ENCODE data around the gene KASH5. TPM values are rescaled to one million over a fixed set of nuclear protein-coding genes. Genes with fewer than 3 reads are reported as not detected.

The KASH5 gene
- total and polyA plus RNA-seq, 4 donors, result not detected

DNA sequence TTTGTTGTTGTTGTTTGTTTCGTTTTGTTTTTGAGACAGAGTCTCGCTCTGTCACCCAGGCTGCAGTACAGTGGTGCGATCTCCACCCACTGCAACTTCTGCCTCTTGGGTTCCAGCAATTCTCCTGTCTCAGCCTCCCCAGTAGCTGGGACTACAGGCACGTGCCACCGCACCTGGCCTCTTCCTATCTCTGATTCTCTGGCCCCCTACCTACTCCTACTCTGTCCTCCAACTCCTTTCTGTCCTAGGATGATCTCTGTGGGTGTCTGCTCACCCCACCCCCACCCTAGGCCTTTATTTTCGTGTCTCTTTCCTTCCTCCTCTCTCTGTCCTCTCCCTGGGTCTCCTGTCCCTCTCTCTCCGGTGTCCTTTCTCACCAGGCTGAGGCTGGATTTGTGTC is 62.4 kb downstream of the KASH5 start (continued):
- TF ChIP-seq EGR1 (IDR thresholded peaks at IDR 0.05; ENCODE audit: low read depth in 2 of 2) (no peak), JUND (IDR thresholded peaks at IDR 0.05) (no peak), GABPA (IDR thresholded peaks at IDR 0.05 in 1 of 2, conservative IDR thresholded peaks at IDR 0.05 in 1 of 2) (no peak), NR2F2 (IDR thresholded peaks at IDR 0.05) (no peak), RXRA (IDR thresholded peaks at IDR 0.05) (no peak), FOXA2 (IDR thresholded peaks at IDR 0.05) (no peak), FOXA1 (IDR thresholded peaks at IDR 0.05) (no peak), MAX (IDR thresholded peaks at IDR 0.05) (no peak)

DNA sequence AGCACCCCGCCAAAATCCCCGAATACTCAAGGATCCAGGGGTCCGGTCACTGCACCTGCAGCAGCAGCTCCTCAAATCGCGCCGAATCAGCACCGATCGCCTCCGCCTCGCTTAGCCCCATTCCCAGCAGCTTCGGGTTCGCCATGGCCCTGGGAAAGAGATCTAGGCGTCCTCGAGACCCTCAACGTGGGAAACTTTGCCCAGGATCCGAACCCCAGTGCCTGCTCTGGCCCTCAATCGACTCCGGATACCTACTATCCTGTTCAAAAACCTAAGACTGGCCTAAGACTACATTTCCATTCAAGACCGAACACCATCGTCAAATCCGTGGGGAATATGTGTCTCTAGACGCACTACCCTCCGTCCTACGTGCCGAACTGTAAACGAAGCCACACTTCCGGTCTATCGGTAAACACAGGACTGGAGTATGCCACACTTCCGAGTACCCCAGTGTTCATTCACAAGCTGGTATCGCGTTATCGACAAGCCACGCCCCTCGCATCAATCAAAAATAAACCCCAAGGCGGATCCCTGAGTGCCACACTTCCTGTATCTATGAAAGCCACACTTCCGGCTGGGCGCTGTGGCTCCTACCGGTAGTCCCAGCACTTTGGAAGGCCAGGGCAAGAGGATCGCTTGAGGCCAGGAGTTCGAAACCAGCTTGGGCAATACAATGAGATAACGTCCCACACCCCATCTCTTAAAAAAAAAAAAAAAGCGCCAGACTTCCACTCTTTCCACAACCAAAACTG is 63.6 kb downstream of the KASH5 start, which contains the start of gene PIH1D1:
TSS of gene PIH1D1 (minus strand) at position 385 of the 752 bp plus-strand sequence. CDS start at position 145, 240 bp downstream.
- under 1% methylated on average over 42 of the region's 42 CpGs for WGBS
- Histone ChIP-seq H3K4me1 (ENCODE audit: control insufficient read depth in 4 of 4, insufficient read depth in 4 of 4, low read length in 3 of 4) (peaks cover 0 to 22% (median 10%) of the 10 kb centered on the region in 4 donors), H3K27me3 (ENCODE audit: control insufficient read depth in 4 of 4, insufficient read depth in 4 of 4, low read length in 3 of 4) (no peaks in the 10 kb centered on the region), H3K36me3 (ENCODE audit: control insufficient read depth in 4 of 4, insufficient read depth in 3 of 4, low read depth in 1 of 4, low read length in 3 of 4) (peaks cover 0 to 10% (median 4%) of the 10 kb centered on the region in 4 donors), H3K27ac (ENCODE audit: low read depth in 1 of 2, low read length in 2 of 2) (peak within 1 kb of the TSS; percentile 90 to 95), H3K9ac (ENCODE audit: low read depth in 1 of 2, low read length in 2 of 2) (peak within 1 kb of the TSS; percentile 74 to 79), H3K9me3 (ENCODE audit: control insufficient read depth in 4 of 4, low read length in 3 of 4) (no peaks in the 10 kb centered on the region), H3K4me3 (ENCODE audit: low read depth in 1 of 3, low read length in 3 of 3) (peak within 1 kb of the TSS; percentile 77 to 96 (median 88))
- peak; percentile 95 for DNase-seq (ENCODE audit: low spot score)
- peak; percentile 99 for TF ChIP-seq ZBTB33 (IDR thresholded peaks at IDR 0.05)
- peak; percentile 74 for TF ChIP-seq TAF1 (conservative IDR thresholded peaks at IDR 0.05)
- peak; percentile 94 for TF ChIP-seq FOXA2 (IDR thresholded peaks at IDR 0.05)
- peak; percentile 84 for TF ChIP-seq FOXA1 (IDR thresholded peaks at IDR 0.05)
- TF ChIP-seq HNF4G (IDR thresholded peaks at IDR 0.05), result no peak
- TF ChIP-seq ATF3 (IDR thresholded peaks at IDR 0.05), result no peak
- TF ChIP-seq RAD21 (IDR thresholded peaks at IDR 0.05), result no peak
- peak; percentile 44 for TF ChIP-seq NR2F2 (IDR thresholded peaks at IDR 0.05)
- TF ChIP-seq SP1 (IDR thresholded peaks at IDR 0.05), result peak; percentile 78
- TF ChIP-seq YY1 (IDR thresholded peaks at IDR 0.05), result peak; percentile 65
- TF ChIP-seq RXRA (IDR thresholded peaks at IDR 0.05), result peak; percentile 26 to 39
- TF ChIP-seq, protein P1, sequence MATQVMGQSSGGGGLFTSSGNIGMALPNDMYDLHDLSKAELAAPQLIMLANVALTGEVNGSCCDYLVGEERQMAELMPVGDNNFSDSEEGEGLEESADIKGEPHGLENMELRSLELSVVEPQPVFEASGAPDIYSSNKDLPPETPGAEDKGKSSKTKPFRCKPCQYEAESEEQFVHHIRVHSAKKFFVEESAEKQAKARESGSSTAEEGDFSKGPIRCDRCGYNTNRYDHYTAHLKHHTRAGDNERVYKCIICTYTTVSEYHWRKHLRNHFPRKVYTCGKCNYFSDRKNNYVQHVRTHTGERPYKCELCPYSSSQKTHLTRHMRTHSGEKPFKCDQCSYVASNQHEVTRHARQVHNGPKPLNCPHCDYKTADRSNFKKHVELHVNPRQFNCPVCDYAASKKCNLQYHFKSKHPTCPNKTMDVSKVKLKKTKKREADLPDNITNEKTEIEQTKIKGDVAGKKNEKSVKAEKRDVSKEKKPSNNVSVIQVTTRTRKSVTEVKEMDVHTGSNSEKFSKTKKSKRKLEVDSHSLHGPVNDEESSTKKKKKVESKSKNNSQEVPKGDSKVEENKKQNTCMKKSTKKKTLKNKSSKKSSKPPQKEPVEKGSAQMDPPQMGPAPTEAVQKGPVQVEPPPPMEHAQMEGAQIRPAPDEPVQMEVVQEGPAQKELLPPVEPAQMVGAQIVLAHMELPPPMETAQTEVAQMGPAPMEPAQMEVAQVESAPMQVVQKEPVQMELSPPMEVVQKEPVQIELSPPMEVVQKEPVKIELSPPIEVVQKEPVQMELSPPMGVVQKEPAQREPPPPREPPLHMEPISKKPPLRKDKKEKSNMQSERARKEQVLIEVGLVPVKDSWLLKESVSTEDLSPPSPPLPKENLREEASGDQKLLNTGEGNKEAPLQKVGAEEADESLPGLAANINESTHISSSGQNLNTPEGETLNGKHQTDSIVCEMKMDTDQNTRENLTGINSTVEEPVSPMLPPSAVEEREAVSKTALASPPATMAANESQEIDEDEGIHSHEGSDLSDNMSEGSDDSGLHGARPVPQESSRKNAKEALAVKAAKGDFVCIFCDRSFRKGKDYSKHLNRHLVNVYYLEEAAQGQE (IDR thresholded peaks at IDR 0.05), result no peak
- TF ChIP-seq MAX (IDR thresholded peaks at IDR 0.05), result peak; percentile 92
- TF ChIP-seq CTCF (IDR thresholded peaks at IDR 0.05; ENCODE audit: low read depth, low read length, missing input control), result peak; percentile 22
- peak; percentile 98 to 99 for TF ChIP-seq GABPA (IDR thresholded peaks at IDR 0.05 in 1 of 2, conservative IDR thresholded peaks at IDR 0.05 in 1 of 2)
- peak in 1 of 2 donors; percentile 22 for TF ChIP-seq JUND (IDR thresholded peaks at IDR 0.05)
- peak; percentile 40 to 55 for TF ChIP-seq HNF4A (conservative IDR thresholded peaks at IDR 0.05)
- TF ChIP-seq EGR1 (IDR thresholded peaks at IDR 0.05; ENCODE audit: low read depth in 2 of 2), result peak; percentile 26 to 45
